ENCODE data around the gene IFRD1. TPM values are rescaled to one million over a fixed set of nuclear protein-coding genes. Genes with fewer than 3 reads are reported as not detected.

Gene IFRD1, protein sequence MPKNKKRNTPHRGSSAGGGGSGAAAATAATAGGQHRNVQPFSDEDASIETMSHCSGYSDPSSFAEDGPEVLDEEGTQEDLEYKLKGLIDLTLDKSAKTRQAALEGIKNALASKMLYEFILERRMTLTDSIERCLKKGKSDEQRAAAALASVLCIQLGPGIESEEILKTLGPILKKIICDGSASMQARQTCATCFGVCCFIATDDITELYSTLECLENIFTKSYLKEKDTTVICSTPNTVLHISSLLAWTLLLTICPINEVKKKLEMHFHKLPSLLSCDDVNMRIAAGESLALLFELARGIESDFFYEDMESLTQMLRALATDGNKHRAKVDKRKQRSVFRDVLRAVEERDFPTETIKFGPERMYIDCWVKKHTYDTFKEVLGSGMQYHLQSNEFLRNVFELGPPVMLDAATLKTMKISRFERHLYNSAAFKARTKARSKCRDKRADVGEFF
- 58.7 and 67.0 TPM in 2 replicates for total RNA-seq

DNA sequence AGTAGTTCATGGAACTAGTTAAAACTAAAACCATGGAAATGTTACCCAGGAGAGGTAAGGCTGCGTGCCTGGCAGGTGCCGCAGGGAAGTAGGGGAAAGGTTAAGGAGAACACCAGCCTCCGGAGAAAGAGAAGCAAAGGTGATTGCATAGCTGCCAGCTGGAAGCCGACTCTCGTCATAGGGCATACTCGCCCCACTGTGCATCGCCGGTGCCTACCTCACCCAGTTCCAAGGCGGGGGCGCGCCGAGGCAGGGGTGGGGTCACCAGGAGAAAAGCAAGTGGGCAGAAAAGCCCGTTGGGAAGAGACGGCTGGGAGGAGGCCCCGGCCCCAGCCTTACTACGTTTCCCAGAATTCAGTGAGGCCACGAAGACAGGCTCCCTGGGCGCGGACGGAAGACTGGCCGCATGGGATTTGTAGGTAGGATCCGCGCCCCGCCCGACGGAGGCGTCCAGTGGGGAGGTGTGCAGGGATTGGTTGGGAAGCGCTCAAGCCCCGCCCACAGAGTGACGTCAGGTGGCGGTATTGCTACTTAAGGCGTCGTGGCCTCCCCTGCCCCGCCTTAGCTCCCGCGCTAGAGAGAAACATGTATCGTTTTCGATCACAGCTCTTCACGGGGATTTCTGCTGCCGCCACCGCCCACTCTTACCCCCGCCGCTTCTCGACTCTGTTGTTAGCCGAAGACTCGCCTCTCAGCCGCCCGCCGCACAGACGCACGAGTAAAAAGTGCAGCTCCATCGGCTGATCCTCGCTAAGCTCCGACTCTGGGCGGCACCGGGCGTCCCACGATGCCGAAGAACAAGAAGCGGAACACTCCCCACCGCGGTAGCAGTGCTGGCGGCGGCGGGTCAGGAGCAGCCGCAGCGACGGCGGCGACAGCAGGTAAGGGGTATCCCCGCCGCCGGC lies at the start of gene IFRD1:
Gene IFRD1, plus strand, starts transcription at position 559 of the 905 bp plus-strand sequence. Its CDS starts 229 bp downstream, at position 788.
- peak within 1 kb of the TSS; percentile 99 for H3K4me3 Mint-ChIP-seq
- ChIA-PET POLR2A (interaction anchor here (0.6 to 2.1 kb wide), 16 partner anchors 10 to 952 kb away, joined by 3 to 22 read pairs (median 8); partner anchors contain the start of genes IMMP2L, SMIM30, TMEM168 and ZNF277), CTCF (no interaction called here)
- ATAC-seq (ENCODE audit: low read depth) (peak; percentile 81), DNase-seq (peak; percentile 99)
- TF ChIP-seq, protein P1, sequence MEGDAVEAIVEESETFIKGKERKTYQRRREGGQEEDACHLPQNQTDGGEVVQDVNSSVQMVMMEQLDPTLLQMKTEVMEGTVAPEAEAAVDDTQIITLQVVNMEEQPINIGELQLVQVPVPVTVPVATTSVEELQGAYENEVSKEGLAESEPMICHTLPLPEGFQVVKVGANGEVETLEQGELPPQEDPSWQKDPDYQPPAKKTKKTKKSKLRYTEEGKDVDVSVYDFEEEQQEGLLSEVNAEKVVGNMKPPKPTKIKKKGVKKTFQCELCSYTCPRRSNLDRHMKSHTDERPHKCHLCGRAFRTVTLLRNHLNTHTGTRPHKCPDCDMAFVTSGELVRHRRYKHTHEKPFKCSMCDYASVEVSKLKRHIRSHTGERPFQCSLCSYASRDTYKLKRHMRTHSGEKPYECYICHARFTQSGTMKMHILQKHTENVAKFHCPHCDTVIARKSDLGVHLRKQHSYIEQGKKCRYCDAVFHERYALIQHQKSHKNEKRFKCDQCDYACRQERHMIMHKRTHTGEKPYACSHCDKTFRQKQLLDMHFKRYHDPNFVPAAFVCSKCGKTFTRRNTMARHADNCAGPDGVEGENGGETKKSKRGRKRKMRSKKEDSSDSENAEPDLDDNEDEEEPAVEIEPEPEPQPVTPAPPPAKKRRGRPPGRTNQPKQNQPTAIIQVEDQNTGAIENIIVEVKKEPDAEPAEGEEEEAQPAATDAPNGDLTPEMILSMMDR (IDR thresholded peaks at IDR 0.05): no peak
- H3K36me3 Mint-ChIP-seq (ENCODE audit: low read depth): peaks cover 11% of the 10 kb centered on the region
- H3K27me3 Mint-ChIP-seq: no peaks in the 10 kb centered on the region
- intact Hi-C loops (cut with micrococcal nuclease): loop anchor here (1.0 to 2.0 kb wide), 8 partner anchors 58 to 1367 kb away; partner anchors contain the start of genes DOCK4, IMMP2L, SMIM30 and TMEM168
- peaks cover 36% of the 10 kb centered on the region for H3K4me1 Mint-ChIP-seq
- H3K27ac Mint-ChIP-seq: peak within 1 kb of the TSS; percentile 99
- H3K9me3 Mint-ChIP-seq: no peaks in the 10 kb centered on the region

DNA sequence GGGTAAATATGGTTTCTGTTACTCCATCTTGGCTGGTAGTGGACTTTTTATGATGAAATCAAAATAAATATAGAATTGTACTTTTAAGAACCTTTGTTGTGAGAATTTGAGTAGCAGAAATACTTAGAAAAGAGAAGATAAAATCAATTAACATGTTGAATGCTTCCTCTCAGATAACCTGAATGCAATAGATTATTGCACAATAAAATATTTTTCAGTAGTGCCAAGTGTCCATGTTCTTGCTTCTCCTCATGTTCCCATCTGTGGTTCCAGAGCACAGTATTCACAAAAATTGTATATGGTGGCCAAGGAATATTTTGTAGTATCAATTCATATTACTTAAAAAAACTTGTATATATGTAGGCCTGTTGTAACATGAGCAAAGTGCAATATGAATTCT lies 45.9 kb upstream of the IFRD1 start:
- TF ChIP-seq, protein P1 (IDR thresholded peaks at IDR 0.05): no peak
- ATAC-seq (ENCODE audit: low read depth) (no peak), DNase-seq (no peak)
- Mint-ChIP-seq H3K9me3 (no peaks in the 10 kb centered on the region), H3K27ac (no peak overlapping the region), H3K4me1 (no peaks in the 10 kb centered on the region), H3K36me3 (ENCODE audit: low read depth) (no peaks in the 10 kb centered on the region), H3K27me3 (peaks cover 22% of the 10 kb centered on the region), H3K4me3 (no peak overlapping the region)
- POLR2A ChIA-PET: no interaction called here
- CTCF ChIA-PET: no interaction called here
- intact Hi-C loops (cut with micrococcal nuclease): no loop called here

DNA sequence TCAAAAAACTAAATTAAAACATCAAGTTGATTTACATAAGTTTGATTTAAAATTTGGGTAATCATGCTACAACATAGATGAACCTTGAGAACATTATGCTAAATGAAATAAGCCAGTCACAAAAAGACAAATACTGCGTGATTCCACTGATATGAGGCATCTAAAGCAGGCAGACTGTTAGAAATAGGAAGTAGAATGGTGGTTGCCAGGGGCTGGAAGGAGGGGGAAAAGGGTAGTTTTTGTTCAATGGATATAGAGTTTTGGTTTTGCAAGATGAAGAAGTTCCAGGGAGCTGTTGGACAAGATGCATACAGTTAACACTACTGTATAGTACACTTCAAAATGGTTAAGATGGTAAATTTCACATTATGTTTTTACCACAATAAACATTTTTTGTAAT lies 45.0 kb upstream of the IFRD1 start:
- TF ChIP-seq, protein P1 (IDR thresholded peaks at IDR 0.05): no peak
- CTCF ChIA-PET: no interaction called here
- intact Hi-C loops (cut with micrococcal nuclease): no loop called here
- DNase-seq (no peak), ATAC-seq (ENCODE audit: low read depth) (no peak)
- no peaks in the 10 kb centered on the region for H3K4me1 Mint-ChIP-seq
- H3K27me3 Mint-ChIP-seq: peaks cover 22% of the 10 kb centered on the region
- POLR2A ChIA-PET: no interaction called here
- no peaks in the 10 kb centered on the region for H3K36me3 Mint-ChIP-seq (ENCODE audit: low read depth)
- no peaks in the 10 kb centered on the region for H3K9me3 Mint-ChIP-seq
- no peak overlapping the region for H3K4me3 Mint-ChIP-seq
- H3K27ac Mint-ChIP-seq: no peak overlapping the region

DNA sequence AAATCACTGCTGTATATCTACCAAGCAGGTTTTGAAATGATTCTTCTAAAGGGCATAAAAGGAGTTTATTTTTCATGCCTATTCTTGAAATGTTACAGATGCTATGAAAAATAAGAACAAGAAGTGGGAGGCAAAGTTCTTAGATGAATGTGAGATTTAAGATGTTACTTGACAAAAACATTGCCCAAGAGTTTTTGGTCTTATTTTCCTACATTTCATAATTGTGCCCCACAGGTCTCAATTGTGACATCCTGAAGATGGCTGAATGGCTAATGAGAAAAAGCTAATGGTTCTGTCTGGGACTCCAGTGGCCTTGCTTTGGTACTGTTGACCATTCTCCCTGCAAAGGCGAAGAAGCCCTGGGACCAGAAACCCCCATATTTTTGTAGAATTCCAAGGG lies 43.0 kb upstream of the IFRD1 start:
- POLR2A ChIA-PET: no interaction called here
- Mint-ChIP-seq H3K27me3 (peaks cover 21% of the 10 kb centered on the region), H3K9me3 (no peaks in the 10 kb centered on the region), H3K4me3 (no peak overlapping the region), H3K36me3 (ENCODE audit: low read depth) (no peaks in the 10 kb centered on the region), H3K27ac (no peak overlapping the region), H3K4me1 (no peaks in the 10 kb centered on the region)
- TF ChIP-seq, protein P1 (IDR thresholded peaks at IDR 0.05): no peak
- CTCF ChIA-PET: no interaction called here
- intact Hi-C loops (cut with micrococcal nuclease): no loop called here
- DNase-seq (no peak), ATAC-seq (ENCODE audit: low read depth) (no peak)

DNA sequence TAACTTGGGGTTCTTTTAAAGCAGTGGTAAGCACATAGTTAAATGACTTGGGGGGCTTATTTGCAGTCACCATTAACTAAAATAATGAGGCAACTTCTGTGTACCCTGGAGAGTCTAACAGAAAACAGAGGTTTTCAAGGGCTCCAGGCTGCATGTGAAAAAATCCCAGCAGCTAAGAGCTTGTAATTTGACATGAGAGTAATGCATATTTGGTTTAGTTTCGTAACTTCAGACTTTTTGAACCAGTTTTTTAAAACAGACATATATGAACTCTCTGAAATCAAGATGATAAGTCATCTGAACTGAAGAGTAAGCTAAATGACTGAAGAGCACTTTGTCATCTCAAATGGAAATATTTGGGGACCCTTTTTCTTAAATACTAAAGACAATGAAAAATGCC lies 40.2 kb upstream of the IFRD1 start:
- CTCF ChIA-PET: no interaction called here
- no peak for ATAC-seq (ENCODE audit: low read depth)

More for the DNA sequence above, 40.2 kb upstream of the IFRD1 start:
- TF ChIP-seq, protein P1 (IDR thresholded peaks at IDR 0.05): no peak
- Mint-ChIP-seq H3K27me3 (peaks cover 23% of the 10 kb centered on the region), H3K36me3 (ENCODE audit: low read depth) (no peaks in the 10 kb centered on the region), H3K4me1 (no peaks in the 10 kb centered on the region), H3K27ac (no peak overlapping the region), H3K9me3 (no peaks in the 10 kb centered on the region), H3K4me3 (no peak overlapping the region)
- DNase-seq: no peak
- POLR2A ChIA-PET: no interaction called here
- intact Hi-C loops (cut with micrococcal nuclease): no loop called here
